NB4 (cell line): Measurements from ENCODE around the gene PDK2.
A peak's percentile ranks its signal among the peaks of the same experiment; 100 is the strongest.

Source experiments
- CTCF ChIP-seq: IDR thresholded peaks from one replicate; pipeline ENCODE4 v1.5.1; 2012; ENCODE audit warnings: low read depth, low read length
- MYC ChIP-seq: IDR thresholded peaks from 2 replicates; pipeline ENCODE4 v1.6.1; 2011; ENCODE audit warnings: low read depth, low read length

GRCh38 chr17:50148226-50149090 lies 53.3 kb downstream of the PDK2 start:
- TF ChIP-seq CTCF: no peak
- peak; percentile 86 for TF ChIP-seq MYC
